Left ventricle myocardium superior (tissue), 1 donor: ENCODE results near the gene GNG2. TPM values are rescaled to one million over a fixed set of nuclear protein-coding genes. Genes with fewer than 3 reads are reported as not detected.
A peak's percentile ranks its signal among the peaks of the same experiment; 100 is the strongest.

Source experiments
- ATAC-seq: fragments of 200-7000 bp; cut with Tn5 transposase; one replicate; pipeline ENCODE4 v1.9.1; 2020; ENCODE audit warnings: mild to moderate bottlenecking, moderate library complexity
- DNase-seq: peaks from one replicate; pipeline ENCODE4 v3.0.0-alpha.2; 2020
- intact Hi-C: fragments of 100-400 bp; cut with micrococcal nuclease; formaldehyde crosslinking; loops from one replicate; pipeline ENCODE4 v1.11.0; 2022
- total RNA-seq: library from RNA; stranded (reverse); fragmentation: NEBNext Ultra II Directional; extraction: Animal tissue kit (Norgen Biotek cat#: 25700); gene quantifications from one replicate; pipeline ENCODE4 v1.2.1, GENCODE V29; 2021
- donor health status: DM: no; HTN: yes; CAD: no; lungs with severe emphysema.

The GNG2 gene
- total RNA-seq, 1 donor from 2014 or later = 10.3 TPM

GRCh38 chr14:51850651-51851050 lies 9.8 kb upstream of the GNG2 start:
- ATAC-seq = no peak
- no peak for DNase-seq
- intact Hi-C loops = no loop called here

GRCh38 chr14:51852541-51852940 lies 7.9 kb upstream of the GNG2 start:
- DNase-seq (no peak), ATAC-seq (no peak)
- intact Hi-C loops = no loop called here

- DNase-seq = no peak
- intact Hi-C loops = no loop called here
- ATAC-seq = no peak
Measured at GRCh38 chr14:51855234-51855633, 5.2 kb upstream of the GNG2 start.

- ATAC-seq = no peak
- intact Hi-C loops = no loop called here
- DNase-seq = no peak
Measured at GRCh38 chr14:51856792-51857296, 3.6 kb upstream of the GNG2 start.

- intact Hi-C loops = no loop called here
- ATAC-seq = no peak
- DNase-seq = no peak
Measured at GRCh38 chr14:51859131-51859530, 1.3 kb upstream of the GNG2 start.

- ATAC-seq = peak; percentile 46
- intact Hi-C loops = no loop called here
- DNase-seq = no peak
Measured at GRCh38 chr14:51860825-51861499, 550 bp downstream of the GNG2 start.

GRCh38 chr14:51862176-51862796 lies 1.9 kb downstream of the GNG2 start:
- DNase-seq (no peak), ATAC-seq (no peak)
- intact Hi-C loops = no loop called here

- intact Hi-C loops = no loop called here
- ATAC-seq (no peak), DNase-seq (no peak)
Measured at GRCh38 chr14:51862860-51863259, 2.4 kb downstream of the GNG2 start.

GRCh38 chr14:51865953-51866747 lies 5.7 kb downstream of the GNG2 start:
- intact Hi-C loops = no loop called here
- DNase-seq (no peak), ATAC-seq (no peak)

- intact Hi-C loops = no loop called here
- DNase-seq = no peak
- ATAC-seq = no peak
Measured at GRCh38 chr14:51867741-51868140, 7.3 kb downstream of the GNG2 start.

- ATAC-seq (no peak), DNase-seq (no peak)
- intact Hi-C loops = no loop called here
Measured at GRCh38 chr14:51868405-51868804, 8.0 kb downstream of the GNG2 start.

GRCh38 chr14:51869411-51870100 lies 9.1 kb downstream of the GNG2 start:
- DNase-seq (no peak), ATAC-seq (no peak)
- intact Hi-C loops = no loop called here

GRCh38 chr14:51870606-51871005 lies 10.2 kb downstream of the GNG2 start:
- no peak for DNase-seq
- ATAC-seq = no peak
- intact Hi-C loops = no loop called here

- ATAC-seq (no peak), DNase-seq (no peak)
- intact Hi-C loops = no loop called here
Measured at GRCh38 chr14:51871846-51872245, 11.4 kb downstream of the GNG2 start.

- DNase-seq (no peak), ATAC-seq (no peak)
- intact Hi-C loops = no loop called here
Measured at GRCh38 chr14:51872396-51872795, 12.0 kb downstream of the GNG2 start.

GRCh38 chr14:51873221-51873893 lies 12.9 kb downstream of the GNG2 start:
- DNase-seq = no peak
- intact Hi-C loops = no loop called here
- peak; percentile 59 for ATAC-seq

- DNase-seq (no peak), ATAC-seq (no peak)
- intact Hi-C loops = no loop called here
Measured at GRCh38 chr14:51877810-51878209, 17.4 kb downstream of the GNG2 start.

- intact Hi-C loops = no loop called here
- ATAC-seq (no peak), DNase-seq (no peak)
Measured at GRCh38 chr14:51879170-51879569, 18.8 kb downstream of the GNG2 start.
